ENCODE results near the gene PILRA.

GRCh38 chr7:100435401-100436304 is 62.4 kb downstream of the PILRA start:
- TF ChIP-seq RFX5 (IDR thresholded peaks at IDR 0.05; ENCODE audit: low read depth, low read length) (no peak), CUX1 (IDR thresholded peaks at IDR 0.05; ENCODE audit: insufficient replicate concordance, low read depth, low read length) (no peak), ATF3 (IDR thresholded peaks at IDR 0.05; ENCODE audit: borderline replicate concordance, extremely low read depth, low read depth, low read length) (no peak), CHD2 (IDR thresholded peaks at IDR 0.05; ENCODE audit: borderline replicate concordance, low read depth, low read length) (no peak), BCL3 (IDR thresholded peaks at IDR 0.05; ENCODE audit: borderline replicate concordance, insufficient read depth, low read depth, low read length, poor library complexity, severe bottlenecking) (no peak), REST (IDR thresholded peaks at IDR 0.05; ENCODE audit: low read depth, low read length) (no peak)
